ENCODE measurements around the gene NKIRAS1.
"Not testable (repeated sequence)": the region's sequence is repeated elsewhere in the genome, so short reads cannot be mapped to it uniquely, and the experiment has no call there.

NKIRAS1 gene

DNA sequence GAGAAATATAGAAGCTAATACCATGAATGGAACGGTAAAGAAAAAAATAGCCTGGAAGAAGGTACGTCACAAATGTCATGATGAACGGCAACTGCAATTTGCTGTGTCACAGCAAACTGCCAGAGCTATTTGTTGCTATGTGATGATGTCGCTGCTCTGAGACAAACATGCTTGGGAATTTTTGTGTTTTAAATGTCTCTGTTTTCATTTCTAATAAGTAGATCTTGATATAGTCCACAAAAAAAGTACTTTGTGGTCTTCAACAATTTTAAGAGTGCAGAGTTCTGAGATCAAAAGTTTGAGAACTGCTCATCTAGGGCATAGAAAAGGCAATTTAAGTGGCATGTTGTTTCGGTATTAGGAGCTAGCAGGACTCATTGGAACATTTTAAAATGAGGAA is 24.0 kb upstream of the NKIRAS1 start:
- DNase-seq (ENCODE audit: low spot score) = no peak

- no peak for DNase-seq (ENCODE audit: low spot score)
Observed at GRCh38 chr3:23938688-23939087, 21.9 kb upstream of the NKIRAS1 start.

DNA sequence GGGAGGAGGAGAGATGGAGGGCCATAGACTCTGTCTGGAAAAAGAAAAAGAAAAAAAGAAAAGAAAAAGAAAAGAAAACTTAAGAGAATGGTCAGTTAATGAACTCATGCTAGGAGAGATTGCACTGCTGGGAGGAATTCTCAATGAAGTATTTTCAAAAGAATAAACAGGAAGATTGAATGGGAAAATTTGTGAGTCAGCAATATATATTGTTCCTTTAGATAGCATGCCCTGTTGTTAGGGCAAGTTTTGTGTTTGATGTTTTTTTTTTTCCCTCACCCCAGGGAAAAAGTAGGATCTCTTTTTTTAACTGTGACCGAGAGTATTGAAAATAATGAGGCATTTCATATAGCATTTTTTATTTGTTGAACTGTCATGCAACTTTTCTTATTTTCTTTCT is 20.5 kb upstream of the NKIRAS1 start:
- no peak for DNase-seq (ENCODE audit: low spot score)

DNA sequence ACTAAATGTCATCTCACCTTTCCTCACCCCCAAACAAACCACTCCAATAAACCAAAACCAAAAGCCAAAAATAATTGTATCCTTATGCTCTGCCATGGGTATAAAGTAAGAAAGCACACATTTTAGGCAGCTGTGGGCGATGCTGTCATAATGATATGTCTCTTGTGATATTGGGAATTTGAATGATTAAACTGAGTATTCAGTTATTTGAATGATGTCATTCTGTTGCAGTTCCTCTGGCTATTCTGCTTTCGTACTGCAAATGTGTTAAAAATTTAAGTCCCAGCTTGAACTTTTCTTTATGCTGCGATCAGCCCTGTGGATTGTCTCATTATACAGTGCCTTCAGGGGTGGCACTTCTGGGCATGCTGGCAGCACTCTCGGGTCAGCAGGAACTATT is 17.5 kb upstream of the NKIRAS1 start:
- no peak for DNase-seq (ENCODE audit: low spot score)

DNA sequence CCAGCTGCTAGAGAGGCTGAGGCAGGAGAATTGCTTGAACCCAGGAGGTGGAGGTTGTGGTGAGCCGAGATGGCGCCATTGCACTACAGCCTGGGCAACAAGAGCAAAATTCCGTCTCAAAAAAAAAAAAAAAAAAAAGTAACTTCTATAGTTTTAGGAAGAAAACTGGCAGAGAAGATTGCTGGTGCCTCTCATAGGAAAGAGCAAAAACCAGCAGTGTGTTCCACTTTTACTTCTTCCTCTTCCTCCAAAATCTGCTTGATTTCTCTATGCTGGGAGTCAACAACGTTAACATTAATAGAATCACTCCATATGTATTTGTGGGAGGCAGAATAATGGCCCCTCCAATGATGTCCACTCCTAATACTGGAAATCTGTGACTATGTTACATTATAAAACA is 15.8 kb upstream of the NKIRAS1 start:
- DNase-seq (ENCODE audit: low spot score) = no peak

- no peak for DNase-seq (ENCODE audit: low spot score)
Observed at GRCh38 chr3:23931597-23931996, 14.8 kb upstream of the NKIRAS1 start.

GRCh38 chr3:23928524-23928923 is 11.7 kb upstream of the NKIRAS1 start:
- DNase-seq (ENCODE audit: low spot score) = no peak

- DNase-seq (ENCODE audit: low spot score) = no peak
Observed at GRCh38 chr3:23926736-23927135, 9.9 kb upstream of the NKIRAS1 start.

DNA sequence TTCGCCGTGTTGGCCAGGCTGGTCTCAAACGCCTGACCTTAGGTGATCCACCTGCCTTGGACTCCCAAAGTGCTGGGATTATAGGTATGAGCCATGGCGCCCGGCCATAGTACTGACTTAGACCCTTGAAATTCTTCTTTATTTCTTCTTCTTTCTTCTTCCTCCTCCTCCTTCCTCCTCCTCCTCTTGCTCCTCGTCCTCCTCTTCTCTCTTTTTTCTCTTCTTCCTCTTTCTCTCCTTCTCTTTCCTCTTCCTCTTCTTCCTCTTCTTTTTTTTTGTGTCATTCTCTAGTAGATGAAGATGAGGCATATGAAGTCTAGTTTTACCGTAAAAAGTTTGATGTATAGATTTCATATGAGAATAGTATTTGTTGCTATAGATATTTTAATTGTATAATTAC is 9.5 kb upstream of the NKIRAS1 start:
- no peak for DNase-seq (ENCODE audit: low spot score)

DNA sequence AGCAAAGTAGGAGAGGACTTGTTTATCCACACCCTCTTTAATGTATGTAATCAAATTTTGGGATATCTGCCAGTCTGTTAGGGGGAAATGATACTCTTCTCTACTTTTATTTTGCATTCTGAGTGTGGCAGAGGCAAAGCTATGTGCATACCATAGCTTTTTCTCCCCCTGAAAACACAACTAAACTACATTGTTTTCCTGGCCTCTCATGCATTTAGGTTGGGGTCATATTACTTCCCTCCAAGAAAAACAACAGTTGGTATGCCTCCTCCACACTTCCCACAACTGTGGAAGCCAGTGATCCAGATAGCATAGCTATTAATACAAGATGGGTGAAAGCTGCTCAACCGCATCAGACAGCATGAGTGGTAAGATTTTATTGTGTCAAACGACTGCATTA is 7.0 kb upstream of the NKIRAS1 start:
- DNase-seq (ENCODE audit: low spot score) = no peak

DNA sequence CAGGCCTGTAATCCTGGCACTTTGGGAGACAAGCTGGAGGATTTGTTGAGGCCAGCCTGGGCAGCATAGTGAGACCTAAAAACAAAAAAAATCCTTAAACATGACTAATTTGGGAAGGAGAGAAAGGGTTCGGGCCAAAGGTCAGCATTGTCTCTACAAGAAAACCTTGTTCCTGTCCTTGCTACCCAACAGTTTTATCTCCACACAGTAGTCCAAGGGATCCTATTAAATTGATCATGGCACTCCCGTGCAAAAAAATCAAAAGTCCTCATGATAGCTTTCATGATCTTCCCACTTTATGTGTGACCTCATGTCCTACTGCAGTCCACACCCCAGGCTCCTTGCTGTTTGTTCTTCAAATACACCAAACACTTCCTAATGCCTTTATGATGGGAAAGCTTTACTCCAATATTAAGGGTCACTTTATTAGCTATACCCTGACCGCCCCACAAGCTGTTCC is 4.3 kb upstream of the NKIRAS1 start:
- DNase-seq (ENCODE audit: low spot score) = no peak

DNA sequence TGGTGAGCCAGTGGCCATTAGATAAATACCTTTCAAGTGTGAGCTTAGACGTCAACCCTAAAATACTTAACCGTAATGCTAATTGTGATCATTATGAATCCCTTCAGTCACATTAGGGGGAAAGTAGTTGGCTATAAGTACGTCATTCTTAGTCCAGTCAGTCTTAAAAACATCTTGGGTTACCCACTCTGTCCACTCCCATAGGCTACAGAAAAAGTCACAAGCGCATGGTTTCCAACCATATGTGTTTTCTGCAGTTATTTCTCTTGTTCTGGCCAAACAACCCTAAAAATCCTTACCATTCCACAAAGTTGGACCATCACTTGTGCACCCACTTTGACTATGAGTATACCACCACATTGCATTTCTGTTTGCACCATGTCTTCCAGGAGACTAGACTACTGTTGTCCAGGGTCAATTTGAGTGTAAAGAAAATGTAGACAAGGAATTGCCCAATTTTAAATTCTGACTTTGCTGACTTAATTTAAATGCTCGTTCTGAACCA is 3.4 kb upstream of the NKIRAS1 start:
- DNase-seq (ENCODE audit: low spot score) = no peak

DNA sequence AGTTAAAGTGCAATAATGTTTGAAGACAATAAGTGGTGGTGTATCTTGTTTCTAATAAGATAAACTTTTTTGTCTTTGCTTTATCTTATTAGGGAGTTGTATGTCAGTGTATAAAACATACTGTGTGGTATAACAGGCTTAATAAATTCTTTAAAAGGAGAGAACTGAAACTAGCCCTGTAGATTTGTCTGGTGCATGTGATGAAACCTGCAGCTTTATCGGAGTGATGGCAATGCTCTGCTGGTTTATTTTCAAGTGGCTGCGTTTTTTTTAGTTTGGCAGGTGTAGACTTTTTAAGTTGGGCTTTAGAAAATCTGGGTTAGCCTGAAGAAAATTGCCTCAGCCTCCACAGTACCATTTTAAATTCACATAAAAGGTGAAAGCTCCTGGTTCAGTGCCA is 2.8 kb upstream of the NKIRAS1 start:
- DNase-seq (ENCODE audit: low spot score) = no peak

DNA sequence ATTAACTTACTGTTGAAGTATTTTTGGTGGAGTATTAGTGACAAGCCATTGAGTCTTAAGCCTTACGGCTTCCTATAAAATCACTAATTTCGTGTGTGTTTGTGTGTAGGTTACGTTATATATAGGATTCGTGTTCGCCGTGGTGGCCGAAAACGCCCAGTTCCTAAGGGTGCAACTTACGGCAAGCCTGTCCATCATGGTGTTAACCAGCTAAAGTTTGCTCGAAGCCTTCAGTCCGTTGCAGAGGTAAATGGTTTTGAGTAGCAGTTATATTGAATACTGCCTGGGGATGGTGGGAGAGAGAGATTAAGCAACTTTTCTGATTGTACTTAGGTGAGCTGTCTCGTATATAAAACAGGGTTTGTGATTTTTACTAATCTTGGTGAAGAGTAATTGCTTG is 1.5 kb upstream of the NKIRAS1 start:
- DNase-seq (ENCODE audit: low spot score) = not testable (repeated sequence)

GRCh38 chr3:23917679-23918303 is 1.0 kb upstream of the NKIRAS1 start:
- peak; percentile 72 for DNase-seq (ENCODE audit: low spot score)

- DNase-seq (ENCODE audit: low spot score) = no peak
Observed at GRCh38 chr3:23916152-23916885, 471 bp downstream of the NKIRAS1 start.

DNA sequence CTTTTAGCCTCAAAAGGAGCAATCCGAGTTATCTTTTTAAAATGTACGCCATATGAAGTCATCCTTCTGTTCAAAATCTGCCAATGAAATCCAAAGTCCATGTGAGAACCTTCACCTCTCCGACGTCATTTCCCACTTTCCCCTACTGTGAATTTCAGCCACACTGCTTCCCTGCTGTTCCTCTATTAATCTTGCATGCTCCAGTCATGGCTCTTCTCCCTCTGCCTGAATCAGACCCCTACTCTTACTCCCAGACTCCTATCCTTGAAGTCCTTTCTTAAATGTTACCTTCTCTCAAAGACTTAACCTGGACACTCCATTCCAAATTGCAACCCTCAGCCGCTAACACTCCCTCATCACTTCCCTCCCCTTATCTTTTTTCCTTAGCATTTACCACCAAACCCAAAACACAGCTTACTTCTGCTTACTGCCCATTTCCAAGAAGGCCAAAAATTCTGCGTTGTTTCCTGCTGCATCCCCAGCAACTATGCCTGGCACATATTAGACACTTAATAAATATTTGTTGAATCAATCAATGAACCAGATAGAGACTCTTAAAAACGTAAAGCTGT is 1.2 kb downstream of the NKIRAS1 start:
- DNase-seq (ENCODE audit: low spot score) = no peak

DNA sequence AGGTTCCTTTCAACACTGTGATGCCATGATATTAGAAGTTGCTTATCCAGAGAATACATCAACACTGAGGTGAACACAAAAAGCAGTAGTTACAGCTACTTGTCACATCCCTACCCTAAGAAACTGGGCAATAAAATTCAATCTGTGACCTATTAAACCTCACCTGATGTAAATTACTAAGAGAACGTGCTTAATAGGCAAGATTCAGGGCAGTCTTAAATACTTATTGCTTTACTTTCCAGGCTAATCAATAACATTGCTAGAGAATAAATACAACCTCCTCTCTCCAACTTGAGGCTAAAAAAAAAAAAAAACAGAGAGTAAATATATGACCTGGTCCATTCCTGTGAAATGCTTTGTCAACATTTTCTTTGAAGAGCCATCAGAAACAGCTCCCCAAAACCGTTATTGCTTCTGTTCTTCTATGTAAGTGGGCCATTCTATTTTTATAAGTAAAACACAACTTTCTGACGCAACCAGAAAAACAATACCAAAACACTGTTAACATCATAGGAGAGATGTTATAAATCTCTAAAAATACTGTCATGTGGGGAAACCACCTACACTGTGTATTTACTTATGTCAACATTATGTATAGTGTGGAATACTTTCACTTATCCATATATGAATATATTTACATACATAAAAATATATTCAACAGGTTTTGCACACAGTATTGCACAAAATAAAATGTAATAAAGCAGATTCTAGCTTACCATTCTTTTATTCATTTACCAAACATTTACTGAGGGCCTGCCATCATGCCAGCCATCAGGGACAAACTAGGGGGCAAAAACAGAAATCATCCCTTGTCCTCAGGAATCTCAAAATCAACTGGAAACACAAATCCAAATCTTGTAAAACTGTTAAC is 2.7 kb downstream of the NKIRAS1 start:
- DNase-seq (ENCODE audit: low spot score) = no peak

DNA sequence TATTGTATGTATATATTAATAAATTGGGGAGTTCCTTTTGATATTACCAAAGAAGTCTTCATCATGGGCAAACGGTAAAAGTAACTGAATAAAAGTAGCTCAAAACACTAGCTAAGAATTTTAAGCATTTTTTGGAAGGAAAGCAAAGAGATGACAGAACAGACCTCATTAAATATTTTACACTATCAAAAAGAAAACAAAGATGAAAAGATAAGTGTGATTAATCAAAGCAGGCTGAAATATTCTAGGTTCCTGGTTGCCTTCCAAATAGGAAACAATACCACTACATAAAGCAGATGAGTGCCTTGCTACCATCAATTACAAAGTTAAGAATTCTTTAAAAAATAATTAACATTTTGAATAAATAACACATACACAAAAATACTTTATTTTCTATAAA is 3.6 kb downstream of the NKIRAS1 start:
- DNase-seq (ENCODE audit: low spot score) = no peak

DNA sequence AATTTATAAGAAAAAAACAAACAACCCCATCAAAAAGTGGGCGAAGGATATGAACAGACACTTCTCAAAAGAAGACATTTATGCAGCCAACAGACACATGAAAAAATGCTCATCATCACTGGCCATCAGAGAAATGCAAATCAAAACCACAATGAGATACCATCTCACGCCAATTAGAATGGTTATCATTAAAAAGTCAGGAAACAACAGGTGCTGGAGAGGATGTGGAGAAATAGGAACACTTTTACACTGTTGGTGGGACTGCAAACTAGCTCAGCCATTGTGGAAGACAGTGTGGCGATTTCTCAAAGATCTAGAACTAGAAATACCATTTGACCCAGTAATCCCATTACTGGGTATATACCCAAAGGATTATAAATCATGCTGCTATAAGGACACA is 4.5 kb downstream of the NKIRAS1 start:
- DNase-seq (ENCODE audit: low spot score) = not testable (repeated sequence)

DNA sequence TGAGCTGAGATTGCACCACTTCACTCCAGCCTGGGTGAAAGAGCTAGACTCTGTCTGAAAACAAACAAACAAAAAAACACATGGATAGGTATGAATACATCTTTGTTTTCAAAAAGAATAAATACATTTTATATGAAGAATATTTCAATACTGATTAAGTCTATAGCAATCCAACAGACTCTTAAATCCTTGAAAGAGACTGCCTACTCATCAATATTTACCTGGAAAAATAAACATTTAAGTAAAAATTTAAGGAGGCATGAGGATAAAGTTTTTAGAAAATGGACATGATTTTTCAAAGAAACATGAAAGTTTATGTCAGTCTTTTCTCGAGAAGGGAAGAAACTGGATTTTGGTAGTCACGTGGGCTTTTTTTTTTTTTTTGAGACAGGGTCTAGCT is 5.4 kb downstream of the NKIRAS1 start:
- no peak for DNase-seq (ENCODE audit: low spot score)

DNA sequence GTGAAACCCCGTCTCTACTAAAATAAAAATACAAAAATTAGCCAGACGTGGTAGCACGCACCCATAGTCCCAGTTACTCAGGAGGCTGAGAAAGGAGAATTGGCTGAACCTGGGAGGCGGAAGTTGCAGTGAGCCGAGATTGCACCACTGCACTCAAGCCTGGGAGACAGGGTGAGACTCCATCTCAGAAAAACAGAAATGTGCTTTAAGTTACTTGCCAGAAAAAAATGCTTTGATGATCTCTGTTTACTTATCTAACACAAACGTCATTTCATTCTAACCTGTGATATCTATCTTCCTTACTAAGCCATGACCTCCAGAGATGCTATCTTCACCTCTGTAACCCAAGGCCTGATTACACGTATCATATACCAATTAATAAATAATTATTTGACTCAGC is 7.4 kb downstream of the NKIRAS1 start:
- DNase-seq (ENCODE audit: low spot score) = no peak

Data from kidney capillary endothelial cell (primary cell).